ENCODE results near the gene WWOX.

WWOX gene

DNA sequence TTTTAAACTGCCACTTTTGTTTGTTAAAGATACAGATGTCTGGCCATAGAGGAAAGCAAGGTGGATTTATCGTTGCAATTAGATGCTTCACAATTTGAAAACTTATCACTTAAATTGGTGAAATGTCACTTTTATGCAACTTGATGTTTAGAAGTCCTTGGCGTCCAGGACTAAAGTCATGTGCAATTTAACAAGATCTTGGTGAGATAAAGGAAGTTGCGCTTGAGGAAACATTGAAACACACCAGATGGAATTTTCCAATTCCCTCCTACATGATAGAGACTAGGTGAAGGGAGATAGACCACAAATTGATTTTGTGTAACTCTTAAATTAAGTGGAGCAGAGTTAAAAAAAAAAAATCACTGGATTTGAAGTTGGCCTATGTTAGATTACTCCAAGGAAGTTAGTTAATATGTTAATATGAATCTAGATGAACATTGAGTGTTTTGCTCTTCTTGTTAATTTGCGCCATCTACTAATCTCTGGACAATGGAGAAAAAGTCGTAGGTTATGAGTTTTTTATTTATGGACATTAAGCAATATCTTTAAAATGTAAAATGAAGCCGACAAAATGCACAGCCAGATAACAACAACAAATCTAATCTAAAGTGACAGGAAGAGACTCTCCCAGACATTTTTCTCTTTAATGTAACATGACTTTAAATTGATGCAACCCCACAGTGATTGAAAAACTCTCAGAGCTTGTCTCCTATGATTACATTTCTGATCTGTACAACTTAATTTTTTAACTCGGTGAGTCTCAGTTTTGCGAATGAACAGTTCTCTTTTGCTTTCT is 119.6 kb downstream of the WWOX start:
- Histone ChIP-seq H3K4me2 (ENCODE audit: insufficient read depth, low read length) (no peak overlapping the region), H3K4me1 (ENCODE audit: insufficient read depth, low read length) (no peaks in the 10 kb centered on the region), H3K27me3 (ENCODE audit: insufficient read depth, low read length, poor library complexity) (no peaks in the 10 kb centered on the region), H3K36me3 (ENCODE audit: insufficient read depth, low read length) (no peaks in the 10 kb centered on the region), H3K4me3 (ENCODE audit: low read depth in 1 of 2, low read length in 2 of 2) (no peak overlapping the region), H3K9ac (ENCODE audit: low read depth, low read length) (no peak overlapping the region), H3K9me3 (ENCODE audit: insufficient read depth, low read length, severe bottlenecking) (no peaks in the 10 kb centered on the region), H3K27ac (ENCODE audit: low read length) (no peak overlapping the region), H2AFZ (ENCODE audit: low read depth, low read length) (no peak overlapping the region), H3K79me2 (ENCODE audit: insufficient read depth, low read length) (no peaks in the 10 kb centered on the region), H4K20me1 (ENCODE audit: insufficient read depth, low read length) (no peaks in the 10 kb centered on the region)
- no peak for DNase-seq
- no peak for ATAC-seq (ENCODE audit: insufficient read depth, low read depth)
- no peak for TF ChIP-seq CTCF (IDR thresholded peaks at IDR 0.05; ENCODE audit: borderline replicate concordance, extremely low read depth, low read length, poor library complexity, severe bottlenecking)
- TF ChIP-seq EZH2 (IDR thresholded peaks at IDR 0.05; ENCODE audit: borderline replicate concordance, low read depth, low read length, severe bottlenecking): no peak

DNA sequence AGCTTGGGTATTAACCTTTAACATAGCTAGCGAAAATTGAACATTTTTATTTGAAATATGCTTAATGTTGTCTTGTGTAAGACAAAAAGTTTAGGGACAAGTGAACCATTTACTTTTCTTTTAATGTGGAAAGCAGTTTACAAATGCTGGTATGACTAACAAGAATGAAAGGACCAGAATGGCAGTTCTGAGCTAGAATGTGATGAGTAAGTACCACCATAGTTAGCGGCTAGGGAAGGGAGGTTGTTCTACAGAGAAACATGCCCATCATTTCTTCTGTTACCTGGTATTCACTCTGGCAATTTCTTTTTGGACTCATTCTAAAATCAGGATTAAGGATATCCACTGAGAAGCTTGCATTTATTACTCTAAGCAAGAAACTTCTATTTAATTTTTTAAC is 121.1 kb downstream of the WWOX start:
- Histone ChIP-seq H3K27me3 (ENCODE audit: insufficient read depth, low read length, poor library complexity) (no peaks in the 10 kb centered on the region), H3K4me2 (ENCODE audit: insufficient read depth, low read length) (no peak overlapping the region), H3K9ac (ENCODE audit: low read depth, low read length) (no peak overlapping the region), H3K36me3 (ENCODE audit: insufficient read depth, low read length) (no peaks in the 10 kb centered on the region), H4K20me1 (ENCODE audit: insufficient read depth, low read length) (no peaks in the 10 kb centered on the region), H3K9me3 (ENCODE audit: insufficient read depth, low read length, severe bottlenecking) (no peaks in the 10 kb centered on the region), H3K79me2 (ENCODE audit: insufficient read depth, low read length) (no peaks in the 10 kb centered on the region), H3K27ac (ENCODE audit: low read length) (no peak overlapping the region), H3K4me3 (ENCODE audit: low read depth in 1 of 2, low read length in 2 of 2) (no peak overlapping the region), H3K4me1 (ENCODE audit: insufficient read depth, low read length) (no peaks in the 10 kb centered on the region), H2AFZ (ENCODE audit: low read depth, low read length) (no peak overlapping the region)
- TF ChIP-seq CTCF (IDR thresholded peaks at IDR 0.05; ENCODE audit: borderline replicate concordance, extremely low read depth, low read length, poor library complexity, severe bottlenecking) (no peak), EZH2 (IDR thresholded peaks at IDR 0.05; ENCODE audit: borderline replicate concordance, low read depth, low read length, severe bottlenecking) (no peak)
- DNase-seq (no peak), ATAC-seq (ENCODE audit: insufficient read depth, low read depth) (no peak)

- no peak for DNase-seq
- Histone ChIP-seq H3K4me3 (ENCODE audit: low read depth in 1 of 2, low read length in 2 of 2) (no peak overlapping the region), H3K4me1 (ENCODE audit: insufficient read depth, low read length) (no peaks in the 10 kb centered on the region), H3K4me2 (ENCODE audit: insufficient read depth, low read length) (no peak overlapping the region), H4K20me1 (ENCODE audit: insufficient read depth, low read length) (no peaks in the 10 kb centered on the region), H3K9ac (ENCODE audit: low read depth, low read length) (no peak overlapping the region), H3K79me2 (ENCODE audit: insufficient read depth, low read length) (no peaks in the 10 kb centered on the region), H3K9me3 (ENCODE audit: insufficient read depth, low read length, severe bottlenecking) (no peaks in the 10 kb centered on the region), H3K27me3 (ENCODE audit: insufficient read depth, low read length, poor library complexity) (no peaks in the 10 kb centered on the region), H3K36me3 (ENCODE audit: insufficient read depth, low read length) (no peaks in the 10 kb centered on the region), H3K27ac (ENCODE audit: low read length) (no peak overlapping the region), H2AFZ (ENCODE audit: low read depth, low read length) (no peak overlapping the region)
- no peak for ATAC-seq (ENCODE audit: insufficient read depth, low read depth)
- TF ChIP-seq CTCF (IDR thresholded peaks at IDR 0.05; ENCODE audit: borderline replicate concordance, extremely low read depth, low read length, poor library complexity, severe bottlenecking) (no peak), EZH2 (IDR thresholded peaks at IDR 0.05; ENCODE audit: borderline replicate concordance, low read depth, low read length, severe bottlenecking) (no peak)
These were observed 122.4 kb downstream of the WWOX start for GRCh38 chr16:78221892-78222291.
